HG03066 (cell line): Measurements from ENCODE around the gene HMSD.

ENCODE experiments used
- ATAC-seq: cut with Tn5 transposase; IDR thresholded peaks from one replicate; pipeline ENCODE4 v1.9.1; 2021; ENCODE audit warnings: low read depth; ENCODE audit not compliant: unreplicated experiment

The HMSD gene

GRCh38 chr18:63986885-63987284 is 37.8 kb downstream of the HMSD start:
- ATAC-seq, result no peak

- ATAC-seq, result no peak
These were observed 38.6 kb downstream of the HMSD start for GRCh38 chr18:63987743-63988142.

- no peak for ATAC-seq
These were observed 43.6 kb downstream of the HMSD start for GRCh38 chr18:63992751-63993150.

GRCh38 chr18:63994783-63995399 is 45.8 kb downstream of the HMSD start:
- ATAC-seq, result no peak

- ATAC-seq, result no peak
These were observed 47.9 kb downstream of the HMSD start for GRCh38 chr18:63997041-63997440.

- ATAC-seq, result no peak
These were observed 48.5 kb downstream of the HMSD start for GRCh38 chr18:63997606-63998005.

- no peak for ATAC-seq
These were observed 50.8 kb downstream of the HMSD start for GRCh38 chr18:63999871-64000270.

GRCh38 chr18:64002581-64002980 is 53.5 kb downstream of the HMSD start:
- ATAC-seq, result no peak

GRCh38 chr18:64009305-64009704 is 60.2 kb downstream of the HMSD start:
- no peak for ATAC-seq
